Measurements from ENCODE around the gene WWOX.

The WWOX gene

DNA sequence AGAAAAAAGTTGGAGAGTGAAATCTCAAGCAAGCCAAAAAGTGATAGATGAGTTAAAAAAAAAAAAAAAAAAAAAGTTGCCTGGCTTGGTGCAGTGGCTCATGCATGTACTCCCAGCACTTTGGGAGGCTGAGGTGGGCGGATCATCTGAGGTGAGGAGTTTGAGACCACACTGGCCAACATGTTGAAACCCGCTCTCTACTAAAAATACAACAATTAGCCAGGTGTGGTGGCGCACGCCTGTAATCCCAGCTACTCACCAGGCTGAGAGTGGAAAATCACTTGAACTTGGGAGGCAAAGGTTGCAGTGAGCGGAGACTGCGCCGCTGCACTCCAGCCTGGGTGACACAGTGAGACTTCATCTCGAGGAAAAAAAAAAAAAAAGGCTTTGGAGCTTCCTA, 668.8 kb downstream of the WWOX start:
- no CpG with 5 or more reads among the region's 8 CpGs for WGBS (ENCODE audit: extremely low coverage, insufficient coverage, low lambda C conversion rate)
- Histone ChIP-seq H3K23ac (ENCODE audit: low read length) (no peak overlapping the region), H3K4ac (ENCODE audit: low read depth, low read length) (no peak overlapping the region), H3K18ac (ENCODE audit: low read length) (no peak overlapping the region), H3K9ac (ENCODE audit: low read length) (no peak overlapping the region), H3K4me3 (ENCODE audit: low read length) (no peak overlapping the region), H3K4me2 (ENCODE audit: low read length) (no peak overlapping the region), H2AK5ac (ENCODE audit: low read length) (no peak overlapping the region), H3K79me2 (ENCODE audit: control insufficient read depth, insufficient read depth, low read length) (no peaks in the 10 kb centered on the region), H3K56ac (ENCODE audit: low read length) (no peak overlapping the region), H3K4me1 (ENCODE audit: control insufficient read depth, low read depth, low read length) (no peaks in the 10 kb centered on the region), H2BK15ac (replicated peaks; ENCODE audit: low read depth) (no peak overlapping the region), H4K8ac (ENCODE audit: low read depth, low read length) (no peak overlapping the region), H4K5ac (ENCODE audit: low read length) (no peak overlapping the region), H3K36me3 (ENCODE audit: control insufficient read depth, insufficient read depth, low read length) (no peaks in the 10 kb centered on the region), H2BK5ac (ENCODE audit: low read length) (no peak overlapping the region), H3K27ac (ENCODE audit: low read depth, low read length) (no peak overlapping the region), H3K27me3 (ENCODE audit: insufficient read depth, low read length, poor library complexity) (no peaks in the 10 kb centered on the region), H2BK120ac (ENCODE audit: low read depth, low read length) (no peak overlapping the region), H3K79me1 (ENCODE audit: low read length) (no peaks in the 10 kb centered on the region)
- no peak for DNase-seq

DNA sequence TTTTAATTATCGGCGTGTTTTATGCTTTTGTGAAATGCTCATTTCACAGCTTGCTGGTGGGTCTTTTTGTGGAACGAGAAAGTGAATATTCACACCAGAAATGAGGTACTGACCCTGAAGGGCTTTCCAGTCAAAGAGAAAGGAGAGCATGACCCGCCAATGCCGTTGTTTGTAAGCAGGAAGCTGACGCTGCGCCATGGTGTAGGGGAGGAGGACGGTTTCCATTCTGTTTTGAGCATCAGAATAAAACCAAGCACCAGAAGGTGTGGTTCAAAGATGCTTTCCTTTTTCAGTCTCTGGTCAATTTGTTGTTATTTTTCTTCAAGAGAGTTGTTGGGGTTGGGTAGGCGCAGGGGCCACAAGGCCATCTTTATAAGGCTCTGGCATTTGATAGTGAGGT, 669.3 kb downstream of the WWOX start:
- Histone ChIP-seq H2BK120ac (ENCODE audit: low read depth, low read length) (no peak overlapping the region), H2BK15ac (replicated peaks; ENCODE audit: low read depth) (no peak overlapping the region), H3K4ac (ENCODE audit: low read depth, low read length) (no peak overlapping the region), H3K4me3 (ENCODE audit: low read length) (no peak overlapping the region), H3K79me2 (ENCODE audit: control insufficient read depth, insufficient read depth, low read length) (no peaks in the 10 kb centered on the region), H3K4me1 (ENCODE audit: control insufficient read depth, low read depth, low read length) (no peaks in the 10 kb centered on the region), H3K27me3 (ENCODE audit: insufficient read depth, low read length, poor library complexity) (no peaks in the 10 kb centered on the region), H3K79me1 (ENCODE audit: low read length) (no peaks in the 10 kb centered on the region), H3K18ac (ENCODE audit: low read length) (no peak overlapping the region), H3K9ac (ENCODE audit: low read length) (no peak overlapping the region), H3K27ac (ENCODE audit: low read depth, low read length) (no peak overlapping the region), H3K36me3 (ENCODE audit: control insufficient read depth, insufficient read depth, low read length) (no peaks in the 10 kb centered on the region), H4K8ac (ENCODE audit: low read depth, low read length) (no peak overlapping the region), H3K56ac (ENCODE audit: low read length) (no peak overlapping the region), H2AK5ac (ENCODE audit: low read length) (no peak overlapping the region), H3K23ac (ENCODE audit: low read length) (no peak overlapping the region), H2BK5ac (ENCODE audit: low read length) (no peak overlapping the region), H4K5ac (ENCODE audit: low read length) (no peak overlapping the region), H3K4me2 (ENCODE audit: low read length) (no peak overlapping the region)
- WGBS (ENCODE audit: extremely low coverage, insufficient coverage, low lambda C conversion rate), result no CpG with 5 or more reads among the region's 9 CpGs
- no peak for DNase-seq

DNA sequence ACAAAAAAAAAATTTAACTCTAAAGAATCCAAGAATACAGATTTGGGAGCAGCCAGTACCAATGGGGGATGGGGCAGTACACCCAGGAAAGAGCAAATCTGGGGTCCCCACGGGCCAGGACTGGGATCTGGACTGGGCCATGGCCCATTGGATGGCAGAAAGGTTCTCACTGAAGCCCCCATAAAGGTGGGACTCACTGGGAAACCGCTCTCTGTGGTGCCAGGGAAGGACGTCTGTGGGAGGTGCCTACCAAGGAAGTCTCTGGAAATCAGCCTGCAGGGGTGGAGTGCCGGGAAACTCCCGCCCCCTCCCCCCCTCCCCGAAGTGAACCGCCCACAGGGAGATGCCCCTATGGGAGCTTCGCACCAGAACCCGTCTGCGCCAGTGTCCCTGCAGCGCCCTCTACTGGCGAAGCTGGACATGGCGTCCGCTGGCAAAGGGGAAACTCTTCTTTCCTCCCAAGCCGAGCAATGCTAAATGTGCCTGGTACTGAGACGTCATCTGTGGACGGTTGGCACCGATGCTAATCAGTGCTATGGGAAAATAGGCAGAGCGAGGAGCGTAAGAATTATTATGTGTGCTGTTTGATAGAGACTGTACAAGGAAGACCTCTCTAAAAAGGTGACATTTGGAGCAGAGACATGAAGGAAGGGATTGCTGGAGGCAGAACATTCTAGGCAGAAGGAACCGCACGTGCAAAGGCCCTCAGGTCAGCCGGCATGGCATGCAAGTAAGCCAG, 671.1 kb downstream of the WWOX start:
- WGBS (ENCODE audit: extremely low coverage, insufficient coverage, low lambda C conversion rate), result no CpG with 5 or more reads among the region's 23 CpGs
- Histone ChIP-seq H3K27me3 (ENCODE audit: insufficient read depth, low read length, poor library complexity) (no peaks in the 10 kb centered on the region), H2AK5ac (ENCODE audit: low read length) (no peak overlapping the region), H3K4me3 (ENCODE audit: low read length) (no peak overlapping the region), H2BK5ac (ENCODE audit: low read length) (peak overlapping the region; percentile 23), H3K4me2 (ENCODE audit: low read length) (no peak overlapping the region), H3K4ac (ENCODE audit: low read depth, low read length) (no peak overlapping the region), H3K56ac (ENCODE audit: low read length) (peak overlapping the region; percentile 66), H2BK15ac (replicated peaks; ENCODE audit: low read depth) (no peak overlapping the region), H3K18ac (ENCODE audit: low read length) (peak overlapping the region; percentile 41), H3K36me3 (ENCODE audit: control insufficient read depth, insufficient read depth, low read length) (no peaks in the 10 kb centered on the region), H4K8ac (ENCODE audit: low read depth, low read length) (peak overlapping the region; percentile 56), H2BK120ac (ENCODE audit: low read depth, low read length) (no peak overlapping the region), H3K79me1 (ENCODE audit: low read length) (no peaks in the 10 kb centered on the region), H3K79me2 (ENCODE audit: control insufficient read depth, insufficient read depth, low read length) (no peaks in the 10 kb centered on the region), H4K5ac (ENCODE audit: low read length) (no peak overlapping the region), H3K4me1 (ENCODE audit: control insufficient read depth, low read depth, low read length) (no peaks in the 10 kb centered on the region), H3K23ac (ENCODE audit: low read length) (no peak overlapping the region), H3K9ac (ENCODE audit: low read length) (no peak overlapping the region), H3K27ac (ENCODE audit: low read depth, low read length) (no peak overlapping the region)
- peak; percentile 89 for DNase-seq

DNA sequence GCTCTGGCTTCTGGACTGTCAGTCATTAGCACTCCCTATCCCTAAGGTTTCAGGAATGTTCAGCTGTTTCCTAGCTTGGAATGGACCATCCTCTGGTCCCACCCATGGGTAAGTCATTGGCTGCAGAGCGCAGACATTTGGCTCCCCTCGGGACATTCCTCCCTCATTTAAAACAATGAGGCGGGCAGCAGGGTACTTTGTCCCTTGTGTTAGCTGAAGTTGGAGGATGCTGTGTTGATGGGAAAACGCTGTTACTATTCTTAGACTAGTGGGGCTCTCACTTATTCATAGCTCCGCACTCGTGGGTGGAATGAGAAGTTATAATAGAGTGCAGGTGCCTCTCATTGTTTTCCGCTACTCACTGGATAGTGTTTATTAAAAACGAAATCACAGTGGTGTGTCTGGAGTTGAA, 673.8 kb downstream of the WWOX start:
- no peak overlapping the region for H4K5ac ChIP-seq (ENCODE audit: low read length)
- no peak overlapping the region for H3K4me3 ChIP-seq (ENCODE audit: low read length)

DNA sequence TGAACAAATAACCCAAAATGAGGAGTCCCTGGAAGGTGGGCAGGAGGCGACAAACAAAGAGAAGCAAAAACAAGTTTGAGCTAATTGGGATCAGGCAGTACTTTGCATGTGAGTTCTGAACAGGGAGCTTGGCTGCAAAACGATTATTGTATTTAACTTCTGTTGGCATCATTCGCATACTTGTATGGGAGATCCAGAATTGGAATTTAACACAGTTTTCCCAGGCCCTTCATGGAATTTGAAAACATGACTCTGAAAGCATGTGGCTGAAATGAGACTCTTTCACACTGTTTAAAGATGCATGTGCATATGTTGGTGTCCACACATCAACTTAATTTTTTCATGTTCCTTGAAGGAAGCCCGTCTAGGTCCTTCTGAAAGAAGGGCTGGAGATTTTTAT, 674.3 kb downstream of the WWOX start:
- H3K18ac ChIP-seq (ENCODE audit: low read length), result no peak overlapping the region
- no peaks in the 10 kb centered on the region for H3K27me3 ChIP-seq (ENCODE audit: insufficient read depth, low read length, poor library complexity)
- no peak overlapping the region for H3K23ac ChIP-seq (ENCODE audit: low read length)
- no peaks in the 10 kb centered on the region for H3K79me1 ChIP-seq (ENCODE audit: low read length)
- H3K56ac ChIP-seq (ENCODE audit: low read length), result no peak overlapping the region
- no peak for DNase-seq
- H3K4me1 ChIP-seq (ENCODE audit: control insufficient read depth, low read depth, low read length), result no peaks in the 10 kb centered on the region
- no peak overlapping the region for H4K8ac ChIP-seq (ENCODE audit: low read depth, low read length)
- H2BK5ac ChIP-seq (ENCODE audit: low read length), result no peak overlapping the region
- H3K4ac ChIP-seq (ENCODE audit: low read depth, low read length), result no peak overlapping the region
- WGBS (ENCODE audit: extremely low coverage, insufficient coverage, low lambda C conversion rate), result no CpG with 5 or more reads among the region's 4 CpGs
- no peak overlapping the region for H4K5ac ChIP-seq (ENCODE audit: low read length)
- no peak overlapping the region for H2BK15ac ChIP-seq (replicated peaks; ENCODE audit: low read depth)
- H3K36me3 ChIP-seq (ENCODE audit: control insufficient read depth, insufficient read depth, low read length), result no peaks in the 10 kb centered on the region
- no peak overlapping the region for H3K4me3 ChIP-seq (ENCODE audit: low read length)
- no peak overlapping the region for H3K9ac ChIP-seq (ENCODE audit: low read length)
- no peaks in the 10 kb centered on the region for H3K79me2 ChIP-seq (ENCODE audit: control insufficient read depth, insufficient read depth, low read length)
- no peak overlapping the region for H3K4me2 ChIP-seq (ENCODE audit: low read length)
- H2AK5ac ChIP-seq (ENCODE audit: low read length), result no peak overlapping the region
- no peak overlapping the region for H3K27ac ChIP-seq (ENCODE audit: low read depth, low read length)
- no peak overlapping the region for H2BK120ac ChIP-seq (ENCODE audit: low read depth, low read length)

More for the DNA sequence above, 673.8 kb downstream of the WWOX start:
- H3K27ac ChIP-seq (ENCODE audit: low read depth, low read length), result no peak overlapping the region
- no peak overlapping the region for H3K23ac ChIP-seq (ENCODE audit: low read length)
- no peaks in the 10 kb centered on the region for H3K79me1 ChIP-seq (ENCODE audit: low read length)
- no peak overlapping the region for H2BK15ac ChIP-seq (replicated peaks; ENCODE audit: low read depth)
- no peak for DNase-seq
- no peaks in the 10 kb centered on the region for H3K79me2 ChIP-seq (ENCODE audit: control insufficient read depth, insufficient read depth, low read length)
- H3K9ac ChIP-seq (ENCODE audit: low read length), result no peak overlapping the region
- WGBS (ENCODE audit: extremely low coverage, insufficient coverage, low lambda C conversion rate), result no CpG with 5 or more reads among the region's 8 CpGs
- H2BK5ac ChIP-seq (ENCODE audit: low read length), result no peak overlapping the region
- no peak overlapping the region for H3K56ac ChIP-seq (ENCODE audit: low read length)
- H3K4me2 ChIP-seq (ENCODE audit: low read length), result no peak overlapping the region
- no peak overlapping the region for H2AK5ac ChIP-seq (ENCODE audit: low read length)
- no peak overlapping the region for H2BK120ac ChIP-seq (ENCODE audit: low read depth, low read length)
- H3K27me3 ChIP-seq (ENCODE audit: insufficient read depth, low read length, poor library complexity), result no peaks in the 10 kb centered on the region
- no peak overlapping the region for H3K4ac ChIP-seq (ENCODE audit: low read depth, low read length)
- H4K8ac ChIP-seq (ENCODE audit: low read depth, low read length), result no peak overlapping the region
- no peak overlapping the region for H3K18ac ChIP-seq (ENCODE audit: low read length)
- no peaks in the 10 kb centered on the region for H3K4me1 ChIP-seq (ENCODE audit: control insufficient read depth, low read depth, low read length)
- no peaks in the 10 kb centered on the region for H3K36me3 ChIP-seq (ENCODE audit: control insufficient read depth, insufficient read depth, low read length)

DNA sequence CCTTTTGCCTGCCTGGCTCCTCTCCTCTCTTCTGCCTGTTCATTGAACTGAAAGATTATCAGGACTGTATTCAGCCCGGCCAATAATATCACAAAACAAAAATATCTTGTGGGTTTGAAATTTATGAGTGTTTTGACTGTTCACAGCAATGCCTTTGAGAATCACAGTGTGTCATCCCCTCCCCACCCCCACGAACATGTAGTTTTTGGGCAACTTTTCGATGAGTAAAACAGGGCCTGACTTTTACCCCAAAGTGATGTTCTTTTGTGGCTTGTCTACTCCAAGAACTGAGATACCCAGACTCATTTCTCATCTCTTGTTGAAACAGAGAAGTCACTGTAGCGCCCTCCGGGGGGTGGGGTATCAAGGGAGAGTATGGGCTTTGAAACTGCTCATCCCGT, 675.7 kb downstream of the WWOX start:
- H3K56ac ChIP-seq (ENCODE audit: low read length), result no peak overlapping the region
- WGBS (ENCODE audit: extremely low coverage, insufficient coverage, low lambda C conversion rate), result no CpG with 5 or more reads among the region's 6 CpGs

More for the DNA sequence above, 675.7 kb downstream of the WWOX start:
- no peak overlapping the region for H3K4me3 ChIP-seq (ENCODE audit: low read length)
- no peak overlapping the region for H4K8ac ChIP-seq (ENCODE audit: low read depth, low read length)
- no peak overlapping the region for H2AK5ac ChIP-seq (ENCODE audit: low read length)
- no peak overlapping the region for H2BK5ac ChIP-seq (ENCODE audit: low read length)
- H3K27ac ChIP-seq (ENCODE audit: low read depth, low read length), result no peak overlapping the region
- H2BK120ac ChIP-seq (ENCODE audit: low read depth, low read length), result no peak overlapping the region
- H3K4me1 ChIP-seq (ENCODE audit: control insufficient read depth, low read depth, low read length), result no peaks in the 10 kb centered on the region
- no peak for DNase-seq
- no peaks in the 10 kb centered on the region for H3K79me2 ChIP-seq (ENCODE audit: control insufficient read depth, insufficient read depth, low read length)
- no peak overlapping the region for H3K4me2 ChIP-seq (ENCODE audit: low read length)
- no peaks in the 10 kb centered on the region for H3K27me3 ChIP-seq (ENCODE audit: insufficient read depth, low read length, poor library complexity)
- no peaks in the 10 kb centered on the region for H3K36me3 ChIP-seq (ENCODE audit: control insufficient read depth, insufficient read depth, low read length)
- H2BK15ac ChIP-seq (replicated peaks; ENCODE audit: low read depth), result no peak overlapping the region
- no peak overlapping the region for H3K9ac ChIP-seq (ENCODE audit: low read length)
- no peak overlapping the region for H3K23ac ChIP-seq (ENCODE audit: low read length)
- no peak overlapping the region for H3K18ac ChIP-seq (ENCODE audit: low read length)
- no peaks in the 10 kb centered on the region for H3K79me1 ChIP-seq (ENCODE audit: low read length)
- H4K5ac ChIP-seq (ENCODE audit: low read length), result no peak overlapping the region
- H3K4ac ChIP-seq (ENCODE audit: low read depth, low read length), result no peak overlapping the region

Data from mesendoderm (in vitro differentiated cells).